Ureter (tissue), 1 donor: ENCODE measurements around the gene MEX3A. TPM values are rescaled to one million over a fixed set of nuclear protein-coding genes. Genes with fewer than 3 reads are reported as not detected.

ENCODE experiments used
- DNase-seq: peaks from one replicate; pipeline ENCODE4 v3.0.0-alpha.2; 2020; ENCODE audit warnings: low spot score
- total RNA-seq: library from RNA; stranded (reverse); gene quantifications from one replicate; pipeline ENCODE4 v1.2.4, GENCODE V29; 2023
- donor health status: DM: yes; HTN: yes; CAD: no.

MEX3A gene
- total RNA-seq, 1 donor from 2014 or later = 1.2 TPM

DNA sequence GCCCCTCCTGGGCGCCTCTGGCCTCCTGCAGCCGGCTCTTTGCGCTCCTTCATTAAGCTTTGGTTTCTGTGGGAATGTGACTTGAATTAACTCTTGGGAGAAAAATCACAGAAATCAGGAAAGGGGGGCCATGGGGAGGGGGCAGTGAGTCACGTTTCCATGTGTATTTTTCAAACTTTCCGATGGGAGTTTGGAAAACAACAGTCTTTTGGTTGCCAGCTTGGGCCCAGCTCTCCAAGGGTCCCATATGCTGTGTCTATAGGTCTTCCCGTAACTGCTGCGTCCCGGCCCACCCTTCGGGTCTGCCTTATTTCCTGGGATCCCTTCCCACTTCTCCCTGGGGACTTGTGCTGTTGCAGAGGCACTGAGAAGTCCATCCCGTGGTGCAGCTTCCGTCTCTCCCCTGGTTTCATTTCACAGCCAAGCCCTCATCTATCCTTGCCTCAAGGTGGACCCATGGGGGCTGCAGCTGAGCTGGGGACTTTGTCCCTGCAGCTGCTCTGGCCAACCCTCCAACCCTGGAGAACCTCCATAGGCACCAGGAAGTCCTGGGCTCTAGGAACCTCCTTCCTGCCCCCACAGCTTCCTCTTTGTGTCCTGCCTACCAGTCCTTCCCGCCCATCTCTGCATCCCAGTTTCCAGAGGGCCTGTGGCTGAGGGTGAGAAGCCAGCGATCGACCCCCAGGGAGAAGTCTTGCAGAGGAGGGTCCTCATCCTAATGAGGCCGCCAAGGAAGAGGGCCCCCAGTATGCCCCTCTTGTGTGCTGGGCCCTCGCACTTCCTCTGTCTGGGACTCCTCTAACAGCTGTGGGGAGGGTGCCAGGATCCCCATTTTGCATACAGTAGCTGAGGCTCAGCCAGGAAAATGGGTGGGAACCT is 20.6 kb upstream of the MEX3A start:
- DNase-seq = no peak

DNA sequence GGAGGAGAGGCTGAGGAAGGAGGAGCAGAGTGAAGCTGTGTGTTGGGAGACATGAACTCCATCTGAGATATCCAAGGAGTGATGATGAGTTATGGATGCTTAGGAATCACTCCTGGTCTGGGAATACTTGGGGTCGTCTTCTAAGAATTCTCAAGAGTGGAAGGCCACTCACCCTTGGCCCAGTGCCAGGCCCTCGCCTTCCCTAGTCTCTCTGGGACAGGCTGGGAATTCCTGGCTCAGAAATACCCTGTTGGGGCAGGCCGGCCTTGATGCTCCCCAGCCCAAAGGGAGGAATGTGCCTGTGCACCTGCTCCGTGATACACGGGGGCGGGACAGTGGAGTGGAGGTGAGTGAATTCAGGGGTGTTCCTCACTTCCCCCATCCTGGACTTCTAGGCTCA is 19.6 kb upstream of the MEX3A start:
- no peak for DNase-seq

DNA sequence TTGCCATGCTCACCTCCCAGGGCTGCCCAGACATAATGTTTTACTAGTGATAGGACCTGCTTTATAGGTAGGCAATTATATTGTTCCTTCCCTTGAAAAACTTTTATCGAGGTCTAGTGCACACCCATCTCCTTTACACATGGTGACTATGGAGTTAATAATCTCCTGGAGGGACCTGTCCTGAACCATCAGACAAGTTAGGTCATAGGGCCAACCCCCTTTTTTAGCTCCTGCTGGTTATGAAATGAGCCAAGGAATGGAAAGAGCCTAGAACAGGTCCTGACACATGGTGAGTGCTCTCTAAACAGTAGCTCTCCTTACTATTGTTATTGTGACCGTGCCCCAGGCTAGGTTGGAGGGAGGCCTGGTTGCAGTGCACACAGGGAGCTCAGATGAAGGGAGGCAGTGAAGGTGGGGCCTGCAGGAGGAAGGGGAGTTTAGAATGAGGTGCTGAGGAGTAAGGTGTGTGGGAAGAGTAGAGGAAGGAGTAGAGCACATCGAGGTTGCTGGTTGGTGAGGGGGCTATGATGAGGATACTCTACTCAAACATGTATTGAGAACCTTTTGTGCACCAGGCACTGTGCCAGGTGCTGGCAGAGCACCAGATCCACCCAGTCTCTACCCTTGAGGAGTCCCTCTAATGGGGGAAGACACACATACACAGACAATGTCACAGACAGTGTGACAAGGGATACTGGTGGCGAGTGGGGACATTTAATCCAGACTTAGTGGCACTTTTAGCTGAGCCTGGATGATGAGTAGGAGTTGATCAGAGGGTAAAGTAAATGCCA is 18.1 kb upstream of the MEX3A start:
- no peak for DNase-seq

DNA sequence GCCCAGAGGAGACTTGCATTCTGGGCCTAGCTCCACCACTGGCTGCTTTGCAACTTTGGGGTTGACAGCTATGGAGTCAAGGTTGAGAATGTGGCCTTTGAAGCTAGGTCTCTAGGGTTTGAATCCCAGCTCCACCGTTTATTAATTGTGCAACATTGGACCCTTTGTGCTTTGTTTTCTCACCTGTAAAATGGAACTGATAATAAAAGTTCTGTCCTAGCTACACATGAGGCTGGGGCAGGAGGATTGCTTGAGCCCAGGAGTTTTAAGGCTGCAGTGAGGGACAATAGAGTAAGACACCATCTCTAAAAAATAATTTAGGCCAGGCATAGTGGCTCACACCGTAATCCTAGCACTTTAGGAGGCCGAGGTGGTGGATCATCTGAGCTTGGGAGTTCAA is 17.0 kb upstream of the MEX3A start:
- DNase-seq = no peak

DNA sequence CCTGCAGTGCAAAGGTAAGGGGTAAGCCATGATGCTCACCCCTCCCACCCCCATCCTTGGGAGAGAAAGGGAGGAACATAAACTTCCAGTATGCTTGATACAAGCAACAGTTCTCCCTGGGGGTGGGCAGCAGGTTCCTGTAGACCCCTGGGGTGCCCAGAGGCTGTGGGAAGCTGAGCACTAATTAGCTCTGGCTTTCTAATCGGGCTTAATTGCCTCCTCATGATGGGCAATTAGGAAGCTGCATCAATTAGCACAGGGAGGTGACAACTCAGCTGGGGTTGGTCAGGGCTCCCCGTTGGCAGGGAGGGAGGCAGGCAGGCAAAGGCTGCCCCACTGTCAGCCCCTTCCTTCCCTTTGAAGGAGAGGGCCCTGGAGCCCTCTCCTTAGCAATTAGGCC is 16.5 kb upstream of the MEX3A start:
- DNase-seq = no peak

DNA sequence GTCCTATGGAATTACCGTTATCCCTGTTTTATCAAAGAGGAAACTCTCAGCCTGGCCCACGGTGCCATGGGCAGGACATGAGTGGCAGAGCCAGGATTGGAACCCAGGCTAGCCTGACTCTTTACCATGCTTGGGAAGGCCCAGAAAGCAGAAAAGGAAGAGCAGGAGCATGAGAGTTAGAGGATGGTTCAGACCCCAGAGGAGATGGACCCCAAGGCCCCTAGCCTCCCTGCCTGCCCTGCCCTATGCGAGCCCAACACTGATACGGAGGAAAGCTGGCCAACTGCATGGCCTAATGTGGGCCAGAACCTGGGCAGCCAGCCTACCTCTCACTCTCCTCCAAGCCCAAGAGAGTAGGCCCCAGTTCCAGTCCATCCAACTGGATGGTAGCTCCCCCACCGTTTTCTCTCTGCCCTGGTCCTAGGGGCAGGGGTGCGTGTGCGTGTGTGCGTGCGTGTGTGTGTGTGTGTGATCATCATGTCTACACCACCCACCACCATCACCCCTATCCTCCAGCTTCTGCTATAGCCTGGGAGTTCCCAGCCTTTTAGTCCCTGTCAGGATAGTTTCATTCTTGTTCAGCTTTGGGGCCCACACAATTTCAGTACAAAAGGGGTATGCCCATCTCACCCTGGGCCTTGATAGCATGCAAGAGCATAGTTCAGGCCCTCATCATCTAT is 15.4 kb upstream of the MEX3A start:
- DNase-seq = no peak

DNA sequence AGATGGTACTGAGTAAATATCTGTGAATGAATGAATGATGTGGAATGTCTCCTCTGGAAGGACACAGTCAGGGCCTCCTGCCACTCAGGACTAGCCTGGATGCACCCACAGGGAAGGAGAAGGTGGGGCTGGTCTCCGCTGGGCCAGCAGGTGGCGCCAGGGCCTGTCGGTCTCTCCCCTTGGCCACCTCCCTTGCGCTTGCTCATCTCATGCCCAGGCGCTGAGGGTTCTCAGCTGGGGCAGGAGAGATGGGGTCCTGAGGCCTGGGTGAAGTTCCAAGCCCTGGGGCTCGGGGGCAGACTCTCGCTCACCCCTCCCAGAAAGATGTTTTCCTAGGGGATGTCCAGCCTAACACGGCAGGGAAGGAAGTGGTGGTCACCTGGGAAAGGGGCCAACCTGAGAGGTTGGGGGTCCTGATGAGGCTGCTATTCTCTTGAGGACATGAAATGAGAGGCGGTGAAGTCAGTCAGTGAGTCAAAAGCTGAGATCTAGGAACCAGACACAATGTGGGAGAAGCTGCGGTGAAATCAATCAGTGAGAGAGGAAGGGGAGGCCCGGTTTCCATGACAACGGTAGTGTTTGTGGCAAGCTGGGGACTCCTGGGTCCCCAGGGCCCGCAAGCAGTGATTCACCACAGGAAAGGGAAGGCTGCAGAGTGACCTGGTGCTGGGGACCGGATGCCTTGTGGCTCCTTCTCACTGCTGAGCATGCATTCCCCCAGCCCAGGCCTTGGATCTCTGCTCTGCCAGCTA is 14.6 kb upstream of the MEX3A start:
- peak; percentile 93 for DNase-seq

DNA sequence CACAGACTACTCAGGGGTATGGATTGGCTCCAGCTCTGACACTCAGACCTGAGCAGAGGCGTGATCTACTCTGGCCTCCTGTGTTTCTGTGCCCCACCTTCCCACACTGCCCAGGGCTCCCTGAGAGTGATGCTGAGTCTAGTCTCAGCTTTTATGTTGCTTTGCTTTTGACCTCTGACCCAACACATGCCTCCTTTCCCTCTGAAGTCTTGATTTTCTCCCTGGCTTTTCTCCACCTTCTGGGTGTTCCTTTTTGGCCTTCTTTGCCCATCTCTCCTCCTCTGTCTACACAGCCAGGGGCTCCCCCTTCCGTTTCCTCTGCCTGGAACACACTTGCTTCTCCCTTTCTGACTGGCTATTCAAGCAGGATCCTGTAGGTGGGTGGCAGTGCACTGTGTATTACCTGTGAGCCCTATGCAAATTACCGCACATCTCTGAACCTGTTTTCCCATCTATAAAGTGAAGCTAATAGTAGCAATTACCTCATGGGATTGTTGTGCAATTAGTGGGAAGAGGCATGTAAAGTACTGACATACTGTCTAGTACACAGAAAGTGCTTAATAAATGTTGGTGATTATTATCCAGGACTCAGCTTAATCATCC is 13.7 kb upstream of the MEX3A start:
- no peak for DNase-seq

DNA sequence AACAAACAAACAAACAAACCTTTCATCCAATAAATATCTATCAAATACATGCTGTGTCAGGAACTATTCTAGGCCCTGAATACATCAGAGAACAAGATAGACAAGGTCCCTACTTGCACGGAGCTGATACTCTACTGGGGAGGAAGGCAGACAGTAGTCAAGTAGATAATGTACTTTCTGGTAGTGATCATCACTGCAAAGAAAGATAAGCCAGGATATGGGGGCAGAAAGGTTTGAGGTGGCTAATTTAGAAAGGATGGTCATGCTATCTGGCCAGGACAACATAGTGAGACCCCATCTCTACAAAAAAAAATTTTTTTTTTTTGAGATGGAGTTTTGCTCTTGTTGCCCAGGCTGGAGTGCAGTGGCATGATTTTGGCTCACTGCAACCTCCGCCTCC is 9.3 kb upstream of the MEX3A start:
- DNase-seq = no peak

DNA sequence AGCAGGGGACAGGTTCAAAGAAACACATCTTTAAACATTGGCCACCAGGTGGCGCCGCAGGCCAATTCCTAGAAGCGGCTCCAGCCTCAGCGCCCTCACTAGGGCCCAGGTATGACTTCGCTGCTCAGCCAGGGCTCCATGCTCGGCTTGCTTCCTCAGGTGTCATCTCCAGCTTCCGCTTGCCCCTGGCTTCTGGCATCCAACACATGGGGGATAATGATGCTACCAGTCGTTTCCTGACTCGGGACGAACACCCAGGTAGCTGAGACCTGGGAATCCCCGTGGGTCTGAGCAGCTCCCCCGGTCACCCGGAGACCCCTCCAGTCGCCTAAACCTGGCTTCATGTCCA is 8.5 kb upstream of the MEX3A start:
- peak; percentile 89 for DNase-seq

DNA sequence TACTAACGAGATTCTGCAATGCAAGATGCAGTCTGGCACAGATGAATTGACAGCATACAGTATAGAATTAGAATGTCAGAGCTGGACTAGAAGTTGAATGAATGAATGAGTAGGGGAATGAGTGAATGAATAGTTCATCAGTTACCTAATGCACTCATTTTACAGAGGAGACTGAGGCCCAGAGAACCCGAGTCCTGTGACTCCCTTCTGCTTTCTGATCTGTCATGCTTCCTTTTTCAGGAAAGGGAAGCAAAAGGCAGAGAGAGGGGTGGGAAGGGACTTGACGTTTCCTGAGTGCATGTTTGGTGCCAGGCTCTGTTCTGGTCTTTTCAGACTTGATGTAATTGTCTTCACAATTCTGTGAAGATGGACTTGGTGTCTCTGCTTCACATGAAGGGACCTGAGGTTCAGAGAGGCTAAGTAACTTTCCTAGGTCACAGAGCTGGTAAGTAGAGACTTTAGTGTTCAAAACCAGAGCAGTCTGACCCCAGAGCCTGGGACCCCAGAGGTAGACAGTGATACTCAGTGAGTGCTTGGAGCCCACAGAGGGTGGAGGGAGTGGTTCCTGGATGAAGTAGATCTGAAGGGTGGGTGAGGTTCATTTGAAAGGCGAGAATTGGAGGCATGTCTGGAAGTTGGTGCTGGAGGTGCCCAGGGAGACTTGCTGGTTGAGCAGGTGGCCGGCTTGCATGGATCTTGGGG is 8.0 kb upstream of the MEX3A start:
- no peak for DNase-seq

DNA sequence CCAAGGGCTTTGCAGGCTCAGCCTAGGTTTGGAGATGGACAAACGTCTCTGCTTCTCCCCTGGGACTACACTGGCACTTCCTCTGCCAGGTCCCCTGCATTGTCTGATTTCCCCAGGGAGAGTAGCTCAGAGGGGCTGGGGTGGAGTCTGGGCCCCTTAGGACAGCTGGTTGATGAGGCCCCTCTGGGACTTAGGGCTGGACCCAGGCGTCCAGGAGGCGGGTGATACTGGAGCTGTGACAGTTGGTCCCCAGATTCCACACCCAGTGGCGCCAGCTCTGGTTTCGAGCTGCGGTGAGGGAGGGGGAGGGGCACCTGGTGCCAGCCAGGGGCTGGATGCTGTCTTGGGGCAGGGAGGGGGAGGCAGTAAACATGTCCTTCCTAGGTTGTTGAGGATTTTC is 7.4 kb upstream of the MEX3A start:
- no peak for DNase-seq

DNA sequence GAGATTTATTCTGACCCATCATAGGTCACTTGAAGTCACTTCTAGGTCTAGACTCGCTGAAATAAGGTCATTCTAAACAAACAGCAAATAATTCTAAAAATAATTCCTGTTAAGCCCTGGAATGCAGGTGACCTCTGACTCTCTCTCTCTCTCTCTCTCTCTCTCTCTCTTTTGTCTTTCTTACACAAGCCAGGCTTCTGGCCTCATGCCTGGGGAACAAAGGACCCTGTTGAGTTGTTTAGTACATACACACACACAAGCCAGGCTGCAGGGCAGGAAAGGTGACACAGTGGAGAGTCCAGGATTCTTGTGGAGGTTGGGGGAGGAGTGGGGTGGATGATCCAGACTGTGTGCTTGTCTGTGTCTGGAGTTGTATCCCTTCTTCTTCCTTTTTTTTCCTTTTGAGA is 4.0 kb upstream of the MEX3A start:
- no peak for DNase-seq

DNA sequence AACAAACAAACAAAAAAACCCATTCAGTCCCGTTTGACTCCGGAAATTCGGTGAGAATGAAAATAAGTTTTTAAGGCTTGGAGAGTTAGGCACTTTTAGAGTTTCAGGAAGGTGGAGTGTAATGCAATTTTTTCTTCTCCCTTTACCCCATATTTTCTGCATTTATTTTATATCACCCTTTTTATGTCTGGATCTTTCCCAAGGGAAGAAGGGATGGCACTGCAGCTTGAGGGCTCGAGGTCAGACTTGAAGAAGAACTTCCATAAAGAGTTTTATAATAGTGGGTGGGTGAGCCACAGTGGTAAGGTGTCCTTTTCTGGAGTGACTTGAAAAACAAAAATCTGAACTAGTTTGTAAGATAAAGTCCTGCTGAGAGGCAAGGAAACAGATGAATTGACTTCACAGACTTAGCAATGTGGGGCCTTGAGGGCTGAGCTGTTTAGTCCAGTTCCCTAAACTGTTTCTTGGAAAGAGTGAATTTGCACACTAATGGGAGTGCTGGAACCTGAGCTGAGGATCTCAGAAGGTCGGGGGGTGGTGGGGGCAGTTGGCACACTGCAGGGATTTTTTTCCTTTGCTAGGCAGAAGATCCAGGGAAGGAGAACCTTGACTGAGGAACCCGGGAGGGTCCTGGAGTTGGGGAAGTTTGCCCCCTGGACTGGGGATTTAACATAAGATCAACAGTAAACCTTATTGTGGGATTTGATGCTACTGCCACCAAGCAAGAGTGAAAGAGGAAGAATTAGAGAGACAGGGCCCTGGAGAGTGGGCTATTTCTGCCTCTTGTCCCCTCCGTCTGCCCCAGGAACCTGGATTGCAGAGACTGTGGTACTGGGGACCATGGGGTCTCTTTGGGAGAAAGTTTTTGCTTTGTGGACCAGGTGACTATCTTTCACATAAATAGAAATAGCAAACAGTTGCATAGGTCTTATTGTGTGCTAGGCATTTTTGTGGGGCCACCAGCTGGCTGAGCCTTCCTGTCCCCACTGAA is 1.8 kb upstream of the MEX3A start:
- no peak for DNase-seq

DNA sequence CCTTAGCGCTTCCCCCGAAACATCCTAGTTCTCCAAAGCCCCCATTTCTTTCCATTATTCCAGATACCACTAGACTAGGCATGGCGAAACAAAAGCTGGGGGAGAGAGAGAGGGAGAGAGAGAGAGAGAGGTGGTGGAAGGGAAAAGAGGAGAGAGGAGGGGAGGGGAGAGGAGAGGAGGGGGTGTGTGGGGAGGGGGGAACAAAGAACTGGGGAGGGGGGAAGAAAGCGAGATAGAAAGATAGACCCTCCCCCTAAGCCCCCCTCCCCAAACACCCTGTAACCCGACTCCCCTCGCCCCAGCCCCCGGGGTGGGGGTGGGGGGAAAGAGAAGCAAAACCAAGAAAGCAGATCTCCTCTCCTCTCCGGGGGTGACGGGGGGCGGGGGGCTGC is 352 bp downstream of the MEX3A start:
- no peak for DNase-seq

DNA sequence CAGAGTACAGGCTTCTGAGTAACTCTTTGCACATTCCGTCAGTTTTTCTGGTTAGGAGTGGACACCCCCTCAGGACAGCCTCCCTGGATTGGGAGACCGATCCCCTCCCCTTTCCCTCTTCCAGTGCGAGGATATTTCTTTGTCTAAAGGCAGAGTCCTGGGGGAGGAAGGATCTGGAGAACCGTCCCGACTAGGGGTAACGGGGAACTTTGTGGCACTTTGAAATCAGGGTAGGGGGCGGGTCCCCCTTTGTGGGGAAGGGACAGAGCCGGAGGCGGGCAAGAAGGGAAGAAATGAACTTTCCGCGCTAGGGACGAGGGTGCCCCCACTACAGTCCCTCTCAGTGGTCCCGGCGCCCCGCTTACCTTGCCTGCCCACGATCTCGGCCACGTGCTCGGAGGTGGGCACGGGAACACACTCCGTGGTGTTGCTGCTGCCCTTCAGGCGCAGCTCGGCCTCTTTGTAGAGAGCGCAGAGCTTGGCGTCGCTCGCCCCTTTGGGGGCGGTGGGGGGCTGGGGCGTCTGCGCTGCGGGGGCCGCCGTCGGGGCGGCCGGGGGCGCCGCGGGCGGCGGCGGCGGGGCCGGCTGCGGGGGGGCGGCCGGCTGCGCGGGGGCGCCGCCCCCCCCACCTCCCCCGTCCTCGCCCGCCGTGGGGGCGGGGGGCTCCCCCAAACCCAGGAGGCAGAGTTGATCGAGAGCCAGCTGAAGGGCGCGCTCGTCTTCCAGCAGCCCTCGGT is 917 bp downstream of the MEX3A start:
- DNase-seq = no peak

DNA sequence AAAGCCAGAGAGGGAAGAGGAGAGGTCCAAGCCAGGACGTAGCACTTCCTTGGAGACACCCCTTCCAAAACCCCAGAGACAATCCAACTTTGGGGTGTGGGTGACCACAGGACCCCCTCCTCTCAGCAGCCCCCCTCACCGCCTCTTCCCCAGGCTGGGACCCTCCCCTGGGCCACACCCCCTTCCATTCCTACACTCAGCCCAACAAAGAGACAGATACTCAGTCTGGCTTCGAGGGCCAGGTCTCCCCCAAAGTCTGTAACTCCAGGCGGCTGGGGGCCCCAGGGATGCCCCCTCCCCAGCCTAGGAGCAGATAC is 1.4 kb downstream of the MEX3A start:
- DNase-seq = no peak

DNA sequence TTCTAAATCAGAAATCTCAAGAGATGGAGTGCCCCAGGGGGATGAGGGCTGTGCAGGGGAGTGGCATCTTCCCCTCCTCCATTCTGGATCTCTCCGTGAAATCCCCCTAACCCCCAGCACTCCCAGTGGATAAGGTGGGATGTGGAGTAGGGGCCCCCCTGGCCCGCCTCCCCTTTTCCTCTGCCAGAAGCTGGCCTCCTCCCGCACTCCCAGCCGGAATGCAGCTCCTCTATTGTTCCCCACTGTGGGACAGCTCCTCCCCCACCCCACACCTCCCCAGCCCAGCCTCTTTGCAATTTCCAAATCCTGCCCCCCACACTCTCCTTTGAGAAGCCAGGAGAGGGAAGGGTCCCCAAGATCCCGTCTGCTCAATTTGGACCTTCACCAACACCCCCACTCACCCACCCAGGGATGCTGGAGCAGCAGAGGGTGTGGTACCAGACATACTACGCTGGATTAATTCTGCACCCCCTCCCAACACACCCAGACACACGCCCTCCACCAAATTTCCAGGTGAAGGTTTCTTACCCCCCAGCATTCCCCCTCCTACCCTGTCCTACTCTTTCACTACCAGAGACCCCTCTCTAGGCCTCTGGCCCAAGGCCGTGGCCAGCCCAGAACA is 1.9 kb downstream of the MEX3A start:
- no peak for DNase-seq

DNA sequence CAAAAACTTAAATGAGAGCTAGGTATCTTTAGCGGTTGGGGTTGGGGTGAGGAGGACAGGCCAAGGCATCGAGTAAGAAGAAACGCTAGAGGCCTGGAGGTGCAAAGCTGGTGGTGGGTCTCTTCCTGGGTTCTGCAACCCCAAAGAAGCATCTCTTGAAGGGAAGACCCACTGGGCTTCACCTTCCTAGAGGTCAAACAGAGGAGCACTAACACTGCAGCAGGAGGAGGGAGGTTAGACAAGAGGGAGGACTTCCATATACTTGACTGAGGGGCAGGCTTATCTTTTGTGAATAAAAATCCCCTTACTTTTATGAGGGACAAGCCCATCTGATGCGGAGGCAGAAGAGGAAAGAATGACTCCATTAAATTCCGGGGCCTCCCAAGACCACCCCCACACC is 2.5 kb downstream of the MEX3A start:
- DNase-seq = no peak
